ENCODE results near the gene TTC1.

The TTC1 gene

GRCh38 chr5:159982421-159983173 is 26.3 kb upstream of the TTC1 start:
- TF ChIP-seq CTCF (conservative IDR thresholded peaks at IDR 0.05; ENCODE audit: low read length): no peak
- no peak for DNase-seq (ENCODE audit: low read depth)
- H3K4me3 ChIP-seq (ENCODE audit: low read length): no peak overlapping the region

GRCh38 chr5:159987031-159987674 is 21.8 kb upstream of the TTC1 start:
- H3K4me3 ChIP-seq (ENCODE audit: low read length): peak overlapping the region; percentile 58
- peak; percentile 55 for DNase-seq (ENCODE audit: low read depth)
- TF ChIP-seq CTCF (conservative IDR thresholded peaks at IDR 0.05; ENCODE audit: low read length): peak; percentile 69

- peak; percentile 40 for TF ChIP-seq CTCF (conservative IDR thresholded peaks at IDR 0.05; ENCODE audit: low read length)
- DNase-seq (ENCODE audit: low read depth): peak; percentile 18
- no peak overlapping the region for H3K4me3 ChIP-seq (ENCODE audit: low read length)
These were observed 18.4 kb upstream of the TTC1 start for GRCh38 chr5:159990506-159990905.

GRCh38 chr5:159992566-159992965 is 16.4 kb upstream of the TTC1 start:
- no peak for TF ChIP-seq CTCF (conservative IDR thresholded peaks at IDR 0.05; ENCODE audit: low read length)

GRCh38 chr5:159993194-159993593 is 15.7 kb upstream of the TTC1 start:
- DNase-seq (ENCODE audit: low read depth): no peak
- TF ChIP-seq CTCF (conservative IDR thresholded peaks at IDR 0.05; ENCODE audit: low read length): no peak
- no peak overlapping the region for H3K4me3 ChIP-seq (ENCODE audit: low read length)

More at GRCh38 chr5:159992566-159992965, 16.4 kb upstream of the TTC1 start:
- DNase-seq (ENCODE audit: low read depth): no peak
- H3K4me3 ChIP-seq (ENCODE audit: low read length): no peak overlapping the region

- DNase-seq (ENCODE audit: low read depth): no peak
- TF ChIP-seq CTCF (conservative IDR thresholded peaks at IDR 0.05; ENCODE audit: low read length): no peak
- H3K4me3 ChIP-seq (ENCODE audit: low read length): no peak overlapping the region
These were observed 13.0 kb upstream of the TTC1 start for GRCh38 chr5:159995907-159996306.

- H3K4me3 ChIP-seq (ENCODE audit: low read length): no peak overlapping the region
- no peak for DNase-seq (ENCODE audit: low read depth)
- no peak for TF ChIP-seq CTCF (conservative IDR thresholded peaks at IDR 0.05; ENCODE audit: low read length)
These were observed 7.5 kb upstream of the TTC1 start for GRCh38 chr5:160001457-160001856.

Data from AG10803 (cell line).